ENCODE data around the gene UTF1.

Gene UTF1

GRCh38 chr10:133196936-133197758 is 32.9 kb upstream of the UTF1 start:
- DNase-seq: no peak

- DNase-seq: no peak
Measured at GRCh38 chr10:133197786-133198185, 32.2 kb upstream of the UTF1 start.

GRCh38 chr10:133198206-133198605 is 31.8 kb upstream of the UTF1 start:
- no peak for DNase-seq

GRCh38 chr10:133198621-133199487 is 31.2 kb upstream of the UTF1 start:
- DNase-seq: no peak

- no peak for DNase-seq
Measured at GRCh38 chr10:133199488-133199885, 30.5 kb upstream of the UTF1 start.

GRCh38 chr10:133199992-133200611 is 29.9 kb upstream of the UTF1 start:
- no peak for DNase-seq

- no peak for DNase-seq
Measured at GRCh38 chr10:133200621-133201031, 29.4 kb upstream of the UTF1 start.

GRCh38 chr10:133201151-133201947 is 28.7 kb upstream of the UTF1 start:
- no peak for DNase-seq

- DNase-seq: no peak
Measured at GRCh38 chr10:133201948-133202725, 27.9 kb upstream of the UTF1 start.

GRCh38 chr10:133202778-133203651 is 27.0 kb upstream of the UTF1 start:
- no peak for DNase-seq

GRCh38 chr10:133203652-133204195 is 26.3 kb upstream of the UTF1 start:
- no peak for DNase-seq

GRCh38 chr10:133204226-133205015 is 25.6 kb upstream of the UTF1 start:
- no peak for DNase-seq

GRCh38 chr10:133205146-133205545 is 24.9 kb upstream of the UTF1 start:
- no peak for DNase-seq

- DNase-seq: no peak
Measured at GRCh38 chr10:133206356-133207040, 23.5 kb upstream of the UTF1 start.

GRCh38 chr10:133207041-133207600 is 22.9 kb upstream of the UTF1 start:
- no peak for DNase-seq

- DNase-seq: no peak
Measured at GRCh38 chr10:133207627-133208026, 22.4 kb upstream of the UTF1 start.

- DNase-seq: no peak
Measured at GRCh38 chr10:133208466-133208865, 21.6 kb upstream of the UTF1 start.

GRCh38 chr10:133209117-133209516 is 20.9 kb upstream of the UTF1 start:
- no peak for DNase-seq

- no peak for DNase-seq
Measured at GRCh38 chr10:133209641-133210040, 20.4 kb upstream of the UTF1 start.
